Glomerular visceral epithelial cell (primary cell): ENCODE measurements around the gene SHFL.

ENCODE experiments used
- DNase-seq: peaks from one replicate; pipeline ENCODE4 v3.0.0-alpha.2; 2016; ENCODE audit errors: extremely low spot score

Gene SHFL

DNA sequence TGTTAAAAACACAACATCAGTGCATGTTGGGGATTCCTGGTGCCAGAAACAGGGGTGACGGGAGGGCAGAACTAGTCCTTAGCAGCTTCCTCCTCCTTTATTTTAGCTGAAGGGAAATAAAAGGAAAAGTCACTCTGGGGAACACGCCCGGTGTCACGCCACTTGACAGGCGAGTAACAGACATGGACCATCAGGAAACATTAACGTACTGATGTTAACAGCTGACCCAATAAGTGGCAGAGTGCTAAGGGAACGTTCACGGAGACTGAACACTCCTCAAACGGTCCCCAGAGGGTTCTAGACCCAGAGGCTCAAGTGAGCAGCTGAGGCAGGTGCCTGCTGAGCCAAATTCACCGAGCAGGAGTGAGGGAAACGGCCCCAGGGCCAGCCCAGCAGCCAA is 47.5 kb downstream of the SHFL start:
- no peak for DNase-seq

DNA sequence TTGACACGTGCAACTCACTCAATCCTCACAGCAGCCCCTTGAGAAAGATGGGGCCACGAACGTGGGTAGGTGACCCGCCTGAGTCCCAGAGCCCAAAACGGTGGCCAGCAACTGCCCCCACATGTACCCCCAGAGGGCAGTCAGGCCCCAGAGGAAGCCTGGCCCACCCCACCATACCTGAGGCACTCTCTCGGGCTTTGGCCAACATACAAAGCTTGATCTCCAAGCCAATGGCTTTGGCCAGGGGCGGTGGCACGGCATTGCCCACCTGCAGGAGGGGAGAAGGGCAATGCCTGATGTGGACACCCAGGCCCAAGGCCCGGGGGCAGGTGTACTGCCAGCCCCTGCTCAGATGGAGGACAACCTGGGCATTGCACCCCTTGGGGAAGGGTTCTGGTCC is 47.9 kb downstream of the SHFL start:
- no peak for DNase-seq

DNA sequence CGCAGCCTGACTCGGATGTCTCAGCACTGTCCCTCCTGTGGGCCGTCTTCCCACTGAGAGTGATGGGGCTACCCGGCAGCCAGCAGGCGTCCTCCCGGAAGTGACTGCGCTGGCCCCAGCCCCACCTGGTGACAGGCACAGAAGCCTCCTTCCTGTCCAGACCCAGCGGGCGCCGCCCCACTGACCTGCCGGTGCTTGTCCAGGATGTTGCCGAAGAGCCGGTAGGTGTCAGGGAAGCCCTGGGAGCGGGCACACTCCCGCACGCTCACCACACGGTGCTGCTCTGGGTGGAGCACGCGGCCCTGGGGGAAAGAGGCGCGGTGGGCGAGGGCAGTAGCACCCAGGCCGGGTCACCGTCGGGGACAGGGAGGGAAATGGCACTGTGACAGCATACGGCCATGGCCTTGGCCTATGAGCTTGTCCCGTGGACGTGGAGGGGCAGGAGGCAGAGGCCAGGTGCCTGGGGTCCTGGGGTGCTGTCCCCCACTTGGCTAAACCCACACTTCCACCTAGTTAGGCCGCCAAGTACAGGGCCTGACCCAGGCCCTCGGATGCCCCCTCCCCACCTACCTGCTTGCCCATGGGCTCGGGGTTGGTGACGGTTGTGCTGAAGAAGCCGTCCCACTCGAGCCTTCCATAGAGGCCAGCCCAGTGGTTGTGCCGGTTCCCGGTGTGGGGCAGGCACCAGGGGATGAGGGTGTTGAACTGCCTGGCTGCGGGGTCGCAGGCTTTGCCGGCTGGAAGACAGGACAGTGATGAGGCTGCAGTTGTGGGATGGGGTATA is 49.6 kb downstream of the SHFL start:
- no peak for DNase-seq

DNA sequence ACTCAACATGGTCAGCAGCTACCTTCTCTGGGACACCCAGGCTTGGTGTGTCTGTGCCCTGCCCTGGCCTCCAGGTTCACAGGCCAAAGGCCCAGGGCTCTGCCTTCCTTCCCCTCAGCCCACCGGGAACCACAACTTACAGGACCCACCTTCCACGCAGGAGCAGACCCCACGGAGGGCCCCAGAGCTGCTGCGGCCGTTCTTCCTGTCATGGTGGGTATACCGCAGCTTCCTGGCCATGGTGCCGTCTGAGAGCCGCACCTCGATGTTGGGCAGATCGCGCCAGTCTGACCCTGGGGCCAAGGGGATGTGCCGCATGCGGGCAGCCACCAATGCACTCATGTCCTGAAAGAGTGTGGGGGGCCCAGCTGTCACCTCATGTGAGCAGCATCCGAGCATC is 50.8 kb downstream of the SHFL start:
- DNase-seq, result no peak

DNA sequence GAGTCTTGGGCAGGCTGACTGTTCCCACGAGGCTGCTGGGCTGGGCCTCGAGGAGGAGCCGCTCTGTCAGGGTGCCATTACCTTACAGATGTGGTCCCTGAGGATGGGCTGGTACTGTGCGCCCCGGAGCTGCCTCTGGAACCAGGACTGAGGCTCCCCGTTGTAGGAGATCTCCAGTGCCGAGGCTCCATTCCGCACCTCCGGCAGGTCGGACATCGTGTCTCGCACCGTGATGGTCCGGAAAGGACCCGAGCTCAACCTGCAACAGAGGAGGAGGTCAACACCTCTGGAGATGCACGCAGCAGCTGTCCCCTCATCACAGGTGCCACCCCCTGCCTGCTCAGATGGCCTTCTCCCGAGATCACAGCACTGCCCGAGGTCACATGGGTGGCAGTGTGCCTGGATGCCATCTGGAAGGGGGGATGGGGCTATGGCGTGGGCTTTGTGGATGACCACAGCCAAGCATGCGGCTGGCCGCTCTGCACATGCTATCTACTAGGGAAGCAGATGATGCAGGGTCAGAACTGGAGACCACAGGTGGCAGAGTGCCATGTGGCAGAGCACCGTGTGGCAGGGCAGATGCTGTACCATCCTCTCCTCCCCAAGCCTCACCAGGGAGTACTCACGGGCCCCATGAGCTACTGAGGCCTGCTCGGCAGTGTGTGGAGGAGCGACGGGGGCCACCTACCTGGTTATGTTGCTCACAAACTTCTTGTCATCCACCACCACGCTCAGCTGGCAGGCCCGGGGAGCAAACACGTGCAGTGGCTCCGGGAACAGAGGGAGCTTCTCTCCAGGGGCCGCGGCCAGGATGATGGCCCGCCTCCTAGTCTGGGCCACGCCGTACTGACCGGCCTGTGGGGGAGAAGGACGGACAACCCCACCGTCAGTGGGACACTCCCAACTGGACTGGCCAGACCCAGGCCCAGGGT is 51.9 kb downstream of the SHFL start:
- no peak for DNase-seq

DNA sequence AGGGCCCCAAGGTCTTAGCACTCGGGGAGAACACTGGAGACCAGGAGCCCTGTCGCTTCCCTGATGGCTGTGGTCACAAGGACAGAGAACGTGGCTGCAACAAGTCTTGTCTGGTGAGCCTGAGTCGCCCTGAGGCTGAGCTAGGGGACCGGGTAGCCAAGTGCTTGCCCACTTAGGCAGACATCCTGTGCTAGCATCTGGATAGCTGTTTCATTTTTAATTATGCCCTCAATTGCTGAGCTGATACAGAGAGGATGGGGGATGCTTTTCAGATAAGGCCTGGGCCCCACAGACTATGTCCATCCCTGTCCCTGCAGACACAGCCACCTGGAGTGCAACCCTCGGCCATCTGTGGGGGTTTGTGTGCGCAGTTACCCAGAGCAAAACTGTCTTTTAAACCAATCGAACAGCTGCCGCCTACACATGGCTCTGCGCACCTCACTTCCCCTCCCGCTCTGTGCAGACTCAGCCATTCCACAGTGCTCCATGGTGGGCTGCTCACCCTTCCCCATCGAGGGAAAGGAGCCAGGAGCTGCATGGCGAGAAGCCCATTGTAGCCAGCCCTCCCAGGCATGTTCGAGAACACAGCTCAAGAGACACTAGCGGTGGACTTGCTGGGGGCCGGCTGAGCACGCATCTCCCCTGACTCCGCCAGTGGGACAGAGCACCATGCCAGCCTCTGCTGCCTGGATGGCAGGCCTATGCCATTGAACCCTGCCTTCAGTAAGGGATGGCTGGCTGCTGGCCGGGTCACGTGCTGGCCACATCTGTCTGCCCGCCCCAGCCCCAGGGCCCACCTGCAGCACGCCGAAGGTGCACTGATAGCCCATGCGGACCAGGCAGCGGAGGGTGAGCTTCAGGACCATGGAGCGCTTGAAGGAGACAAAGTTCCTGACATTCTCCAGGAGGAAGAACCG is 53.0 kb downstream of the SHFL start:
- no peak for DNase-seq

DNA sequence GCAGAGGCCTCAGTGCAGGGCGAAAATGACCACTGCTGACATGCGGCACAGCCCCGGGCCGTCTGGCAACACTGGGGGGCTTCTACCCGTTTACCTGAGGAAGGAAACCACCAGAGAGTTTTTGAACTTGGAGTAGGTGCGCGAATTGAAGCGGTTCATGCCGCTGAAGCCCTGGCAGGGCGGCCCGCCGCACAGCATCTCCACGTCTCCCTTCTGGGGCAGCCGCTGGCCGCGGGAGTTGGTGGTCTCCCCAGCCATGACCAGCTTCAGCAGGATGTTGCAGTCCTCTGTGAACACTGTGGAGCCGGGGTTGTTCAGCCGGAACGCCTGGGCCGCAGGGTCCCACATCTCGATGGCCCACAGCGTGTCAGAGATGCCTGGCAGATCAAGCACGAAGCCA is 53.8 kb downstream of the SHFL start:
- no peak for DNase-seq

DNA sequence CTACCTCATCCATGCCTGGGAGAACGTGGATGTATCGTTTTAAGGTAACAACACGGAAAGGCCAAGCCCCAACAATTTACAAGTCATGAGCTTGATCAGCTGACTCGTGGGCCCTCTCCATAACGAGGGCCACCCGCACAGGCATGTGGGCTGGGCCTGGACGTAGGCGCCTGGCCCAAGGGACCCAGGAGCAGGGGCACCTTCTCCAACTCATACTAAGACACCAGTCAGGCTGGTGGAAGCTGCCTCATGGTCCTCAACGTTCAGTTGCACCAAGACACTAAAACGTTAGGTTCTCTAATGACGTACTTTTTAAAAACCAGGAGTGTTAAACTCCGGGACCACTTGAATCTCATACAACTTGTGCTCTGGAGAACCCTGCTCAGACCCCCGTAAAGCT is 55.4 kb downstream of the SHFL start:
- DNase-seq, result no peak

DNA sequence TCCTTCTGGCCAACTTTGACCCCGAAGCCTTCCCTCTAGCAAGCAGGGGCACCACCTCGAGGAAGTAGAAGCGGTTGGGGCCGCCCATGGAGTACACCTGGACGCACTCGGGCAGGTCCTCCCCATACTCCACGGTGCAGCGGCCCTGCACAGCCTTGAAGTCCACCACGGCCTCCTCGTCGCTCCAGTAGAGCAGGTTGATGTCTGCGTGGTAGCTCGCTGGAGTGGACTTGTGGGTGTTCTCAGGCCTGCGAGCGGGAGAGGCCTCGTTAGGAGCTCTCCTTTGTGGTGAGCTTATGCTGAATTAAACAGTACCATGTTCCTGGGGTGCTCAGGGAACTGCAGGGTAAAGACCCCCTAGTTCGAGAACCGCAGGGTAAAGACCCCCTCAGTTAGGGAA is 55.9 kb downstream of the SHFL start:
- no peak for DNase-seq
